NB4 (cell line): ENCODE data around the gene CELF1.
"Not testable (repeated sequence)": the region's sequence is repeated elsewhere in the genome, so short reads cannot be mapped to it uniquely, and the experiment has no call there.

Source experiments
- DNase-seq: peaks from one replicate; pipeline ENCODE4 v3.0.0; 2010; ENCODE audit warnings: low read depth
- H3K4me3 ChIP-seq: one replicate; pipeline ENCODE4 v1.5.1; 2011; ENCODE audit warnings: mild to moderate bottlenecking, low read depth, low read length, moderate library complexity
- CTCF ChIP-seq: IDR thresholded peaks from one replicate; pipeline ENCODE4 v1.5.1; 2012; ENCODE audit warnings: low read depth, low read length
- MAX ChIP-seq: IDR thresholded peaks from 2 replicates; pipeline ENCODE4 v1.6.1; 2011; ENCODE audit warnings: low read depth, low read length
- MYC ChIP-seq: IDR thresholded peaks from 2 replicates; pipeline ENCODE4 v1.6.1; 2011; ENCODE audit warnings: low read depth, low read length
- POLR2A ChIP-seq: IDR thresholded peaks from 2 replicates; pipeline ENCODE4 v1.6.1; 2011; ENCODE audit warnings: mild to moderate bottlenecking; ENCODE audit not compliant: insufficient read length; ENCODE audit errors: extremely low read depth

The CELF1 gene

GRCh38 chr11:47550288-47551047, 2.5 kb downstream of the CELF1 start:
- DNase-seq, result peak; percentile 20
- TF ChIP-seq MAX (no peak), POLR2A (no peak), MYC (no peak), CTCF (no peak)
- peak overlapping the region; percentile 77 for H3K4me3 ChIP-seq

DNA sequence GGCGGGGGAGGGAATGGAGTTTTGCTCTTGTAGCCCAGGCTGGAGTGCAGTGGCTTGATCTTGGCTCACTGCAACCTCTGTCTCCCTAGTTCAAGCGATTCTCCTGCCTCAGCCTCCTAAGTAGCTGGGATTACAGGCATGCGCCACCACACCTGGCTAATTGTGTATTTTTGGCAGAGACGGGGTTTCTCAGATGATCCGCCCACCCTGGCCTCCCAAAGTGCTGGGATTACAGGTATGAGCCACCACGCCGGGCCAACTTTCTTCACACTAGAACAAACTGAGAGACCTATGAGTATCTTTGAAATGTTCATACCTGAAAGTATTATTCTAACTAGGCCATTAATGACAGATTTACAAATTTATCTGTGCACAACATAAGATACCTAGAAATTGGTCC, 6.7 kb downstream of the CELF1 start:
- not testable (repeated sequence) for DNase-seq

DNA sequence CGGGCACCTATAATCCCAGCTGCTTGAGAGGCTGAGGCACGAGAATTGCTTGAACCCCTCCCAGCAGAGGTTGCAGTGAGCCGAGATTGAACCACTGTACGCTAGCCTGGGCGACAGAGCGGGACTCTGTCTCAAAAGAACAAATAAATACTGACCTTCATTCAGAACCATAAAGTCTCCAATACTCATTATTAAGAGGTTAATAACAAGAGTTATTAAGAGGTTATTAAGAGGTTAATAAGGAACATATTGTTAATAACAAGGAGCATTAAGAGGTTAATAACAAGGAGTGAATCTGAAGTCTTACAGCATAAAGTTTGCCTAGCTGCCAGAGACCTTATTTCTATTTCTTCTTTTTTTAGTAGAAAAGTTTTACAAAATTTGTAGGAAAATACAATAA, 7.6 kb downstream of the CELF1 start:
- DNase-seq, result no peak

More for the DNA sequence above, 6.7 kb downstream of the CELF1 start:
- H3K4me3 ChIP-seq, result not testable (repeated sequence)

DNA sequence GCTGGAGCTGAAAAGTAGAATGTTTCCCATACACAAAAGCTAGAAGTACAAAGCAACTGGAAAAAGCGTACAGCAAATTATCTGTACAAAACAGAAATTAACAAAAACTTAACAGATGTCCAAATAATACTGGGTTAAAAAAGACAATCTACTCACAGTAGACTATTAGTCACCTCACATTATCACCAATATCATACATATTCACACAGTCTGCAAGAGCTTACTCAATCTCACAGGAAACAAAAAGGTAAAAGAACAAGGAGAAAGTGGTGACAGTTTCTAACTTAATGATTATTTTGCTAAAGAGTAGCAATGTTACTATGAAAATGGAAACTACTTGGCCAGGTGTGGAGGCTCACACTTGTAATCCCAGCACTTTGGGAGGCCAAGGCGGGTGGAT, 11.9 kb downstream of the CELF1 start:
- DNase-seq, result no peak
- TF ChIP-seq CTCF, result no peak
- no peak overlapping the region for H3K4me3 ChIP-seq

More for the DNA sequence above, 7.6 kb downstream of the CELF1 start:
- TF ChIP-seq CTCF, result no peak
- TF ChIP-seq MYC, result no peak
- TF ChIP-seq MAX, result no peak
- no peak for TF ChIP-seq POLR2A
- no peak overlapping the region for H3K4me3 ChIP-seq

GRCh38 chr11:47539681-47540039, 13.3 kb downstream of the CELF1 start:
- no peak for TF ChIP-seq MYC
- no peak for TF ChIP-seq CTCF
- TF ChIP-seq MAX, result no peak
- no peak for TF ChIP-seq POLR2A
- DNase-seq, result no peak
- H3K4me3 ChIP-seq, result no peak overlapping the region

GRCh38 chr11:47538741-47539565, 14.0 kb downstream of the CELF1 start:
- no peak overlapping the region for H3K4me3 ChIP-seq
- TF ChIP-seq POLR2A, result no peak
- no peak for TF ChIP-seq CTCF
- no peak for TF ChIP-seq MAX
- no peak for TF ChIP-seq MYC
- no peak for DNase-seq
